ENCODE results near the gene CNPY4.
"Not testable (repeated sequence)": the region's sequence is repeated elsewhere in the genome, so short reads cannot be mapped to it uniquely, and the experiment has no call there.

Gene CNPY4

DNA sequence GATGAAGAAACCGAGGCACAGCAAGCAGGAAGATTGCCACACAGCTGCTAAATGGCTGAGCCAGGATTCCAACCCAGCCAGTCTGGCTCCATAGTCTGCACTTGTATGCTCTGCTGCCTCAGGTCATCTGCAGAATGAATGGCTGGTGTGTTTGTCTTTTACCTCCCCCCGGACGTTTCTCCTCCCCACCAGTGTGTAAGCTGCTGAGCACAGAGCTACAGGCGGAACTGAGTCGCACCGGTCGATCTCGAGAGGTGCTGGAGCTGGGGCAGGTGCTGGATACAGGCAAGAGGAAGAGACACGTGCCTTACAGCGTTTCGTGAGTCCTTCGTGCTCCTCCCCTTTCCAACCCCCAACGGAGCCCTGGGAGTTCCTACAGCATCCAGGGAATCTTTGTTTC is 2.6 kb downstream of the CNPY4 start:
- no peak for DNase-seq

DNA sequence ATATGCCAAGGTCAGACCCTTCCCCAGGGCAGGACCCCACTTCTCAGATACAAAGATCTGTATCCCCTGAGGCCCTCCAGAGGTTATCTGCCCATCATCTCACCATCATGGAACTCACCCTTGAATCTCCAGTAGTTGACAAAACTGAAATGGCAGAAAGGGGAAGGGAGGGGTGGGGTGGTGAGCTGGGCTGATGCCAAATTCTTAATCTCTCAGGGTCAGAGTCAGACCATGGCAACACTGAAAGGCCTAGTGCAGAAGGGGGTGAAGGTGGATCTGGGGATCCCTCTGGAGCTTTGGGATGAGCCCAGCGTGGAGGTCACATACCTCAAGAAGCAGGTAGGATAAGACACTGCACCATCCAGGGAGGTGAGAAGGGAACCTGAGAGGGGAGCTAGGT is 3.1 kb downstream of the CNPY4 start:
- no peak for DNase-seq

DNA sequence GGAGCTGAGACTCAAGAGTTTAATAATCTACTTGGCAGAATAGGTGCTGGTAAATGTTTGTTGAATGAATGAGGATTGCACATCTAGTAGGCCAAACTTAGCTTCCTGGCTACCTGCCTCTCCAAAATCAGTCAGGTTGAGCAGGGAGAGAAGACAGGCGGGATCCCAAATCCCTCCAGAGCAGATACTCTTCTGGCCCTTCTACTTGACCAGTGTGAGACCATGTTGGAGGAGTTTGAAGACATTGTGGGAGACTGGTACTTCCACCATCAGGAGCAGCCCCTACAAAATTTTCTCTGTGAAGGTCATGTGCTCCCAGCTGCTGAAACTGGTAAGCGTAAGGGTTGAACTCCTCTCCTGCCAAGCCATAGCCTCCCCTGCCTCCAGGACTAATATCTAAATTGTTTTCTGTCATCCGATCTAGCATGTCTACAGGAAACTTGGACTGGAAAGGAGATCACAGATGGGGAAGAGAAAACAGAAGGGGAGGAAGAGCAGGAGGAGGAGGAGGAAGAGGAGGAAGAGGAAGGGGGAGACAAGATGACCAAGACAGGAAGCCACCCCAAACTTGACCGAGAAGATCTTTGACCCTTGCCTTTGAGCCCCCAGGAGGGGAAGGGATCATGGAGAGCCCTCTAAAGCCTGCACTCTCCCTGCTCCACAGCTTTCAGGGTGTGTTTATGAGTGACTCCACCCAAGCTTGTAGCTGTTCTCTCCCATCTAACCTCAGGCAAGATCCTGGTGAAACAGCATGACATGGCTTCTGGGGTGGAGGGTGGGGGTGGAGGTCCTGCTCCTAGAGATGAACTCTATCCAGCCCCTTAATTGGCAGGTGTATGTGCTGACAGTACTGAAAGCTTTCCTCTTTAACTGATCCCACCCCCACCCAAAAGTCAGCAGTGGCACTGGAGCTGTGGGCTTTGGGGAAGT is 5.1 kb downstream of the CNPY4 start:
- DNase-seq = no peak

DNA sequence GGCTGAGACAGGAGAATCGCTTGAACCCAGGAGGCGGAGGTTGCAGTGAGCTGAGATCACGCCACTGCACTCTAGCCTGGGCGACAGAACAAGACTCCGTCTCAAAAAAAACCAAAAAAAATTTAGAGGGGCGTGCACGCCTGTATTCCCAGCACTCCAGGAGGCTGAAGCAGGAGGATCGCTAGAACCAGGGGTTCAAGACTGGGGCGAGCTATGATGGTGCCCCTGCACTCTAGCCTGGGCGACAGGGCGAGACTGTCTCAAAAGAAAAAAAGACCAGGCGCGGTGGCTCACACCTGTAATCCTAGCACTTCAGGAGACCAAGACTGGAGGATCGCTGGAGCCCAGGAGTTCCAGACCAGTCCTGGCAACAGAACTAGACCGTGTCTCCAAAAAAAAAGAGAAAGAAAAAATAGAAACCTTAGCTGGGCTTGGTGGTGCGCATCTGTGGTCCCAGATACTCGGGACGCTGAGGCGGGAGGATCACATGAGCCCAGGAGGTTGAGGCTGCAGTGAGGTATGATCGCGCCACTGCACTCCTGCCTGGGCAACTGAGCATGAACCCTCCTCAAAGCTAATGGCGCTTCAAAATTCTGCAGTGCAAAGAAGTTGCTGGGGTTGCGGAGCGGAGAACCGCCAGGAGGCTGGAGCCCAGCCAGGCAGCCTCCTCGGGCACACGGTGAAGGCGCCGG is 7.0 kb downstream of the CNPY4 start:
- DNase-seq = no peak

DNA sequence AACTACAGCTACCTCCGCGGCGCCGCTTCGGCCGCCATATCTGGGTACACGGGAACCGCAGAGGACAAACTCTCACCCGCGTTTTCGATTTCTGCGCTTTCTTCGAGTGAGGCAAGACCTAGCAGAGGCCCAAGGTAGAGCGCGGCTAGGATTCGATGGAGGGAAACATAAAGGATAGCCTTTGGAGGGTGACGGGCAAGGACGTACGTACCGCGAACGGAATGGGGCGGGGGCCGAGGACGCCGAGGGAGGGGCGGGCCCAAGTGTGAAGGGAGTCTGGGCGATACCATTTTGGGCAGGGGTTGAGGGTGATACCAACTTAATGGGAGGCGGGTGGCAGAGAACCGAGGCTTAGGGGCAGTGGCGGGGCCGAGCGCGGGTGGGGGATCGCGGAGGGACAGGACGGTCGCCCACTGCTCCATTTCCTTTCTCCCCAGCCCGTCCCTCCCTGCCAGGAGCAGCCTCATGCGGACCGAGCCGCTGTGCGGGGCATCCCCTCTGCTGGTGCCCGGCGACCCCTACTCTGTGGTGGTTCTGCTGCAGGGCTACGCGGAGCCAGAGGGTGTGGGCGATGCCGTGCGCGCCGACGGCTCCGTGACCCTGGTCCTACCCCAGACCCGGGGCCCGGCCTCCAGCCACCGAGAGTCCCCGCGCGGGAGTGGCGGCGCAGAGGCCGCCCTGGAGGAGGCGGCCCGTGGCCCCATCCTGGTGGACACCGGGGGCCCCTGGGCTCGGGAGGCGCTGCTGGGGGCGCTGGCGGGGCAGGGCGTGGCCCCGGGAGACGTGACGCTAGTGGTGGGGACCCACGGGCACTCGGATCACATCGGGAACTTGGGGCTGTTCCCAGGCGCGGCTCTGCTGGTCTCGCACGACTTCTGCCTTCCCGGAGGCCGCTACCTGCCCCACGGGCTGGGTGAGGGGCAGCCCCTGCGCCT is 7.8 kb downstream of the CNPY4 start, which contains the start of gene MBLAC1:
Gene MBLAC1, plus strand, starts transcription at position 37 of the 935 bp plus-strand sequence. Its CDS starts 429 bp downstream, at position 466.
- peak; percentile 68 for DNase-seq

DNA sequence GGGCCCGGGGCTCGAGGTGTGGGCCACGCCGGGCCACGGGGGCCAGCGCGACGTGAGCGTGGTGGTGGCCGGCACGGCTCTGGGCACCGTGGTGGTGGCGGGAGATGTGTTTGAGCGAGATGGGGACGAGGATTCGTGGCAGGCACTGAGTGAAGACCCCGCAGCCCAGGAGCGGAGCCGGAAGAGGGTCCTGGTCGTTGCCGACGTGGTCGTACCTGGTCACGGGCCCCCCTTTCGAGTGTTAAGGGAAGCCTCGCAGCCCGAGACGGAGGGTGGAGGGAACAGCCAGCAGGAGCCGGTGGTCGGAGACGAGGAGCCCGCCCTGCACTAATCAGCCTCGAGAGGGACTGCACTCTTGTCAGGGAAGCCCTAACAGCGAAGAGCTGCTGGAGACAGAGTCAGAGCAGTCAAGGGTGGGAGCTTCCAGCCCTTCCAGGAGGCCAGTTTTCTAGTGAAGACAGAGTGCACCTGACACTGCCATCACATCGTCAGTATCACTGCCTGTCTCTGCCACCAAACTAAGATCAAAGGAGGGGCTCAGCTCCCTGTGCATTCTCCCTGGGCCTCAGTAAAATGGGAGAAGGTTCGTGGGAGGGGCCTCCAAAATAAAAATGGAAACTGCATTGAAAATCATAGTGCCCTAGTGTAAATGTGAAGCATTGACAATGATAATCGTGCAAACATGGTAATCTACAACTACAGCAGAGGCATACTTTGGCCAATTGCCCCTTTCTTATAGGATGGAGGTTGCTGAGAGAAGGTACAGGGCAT is 8.6 kb downstream of the CNPY4 start:
- no peak for DNase-seq

DNA sequence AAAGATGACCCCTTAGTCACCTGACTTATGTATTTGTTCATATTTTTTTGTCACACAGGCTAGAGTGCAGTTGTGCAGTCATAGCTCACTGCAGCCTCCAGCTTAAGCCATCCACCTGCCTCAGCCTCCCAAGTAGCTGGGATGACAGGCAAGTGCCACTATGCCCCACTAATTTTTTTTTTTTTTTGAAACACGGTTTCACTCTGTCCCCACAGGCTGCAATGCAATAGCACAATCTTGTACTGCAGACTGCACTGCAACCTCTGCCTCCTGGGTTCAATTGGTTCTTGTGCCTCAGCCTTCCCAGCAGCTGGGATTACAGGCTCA is 9.2 kb downstream of the CNPY4 start:
- DNase-seq = no peak

DNA sequence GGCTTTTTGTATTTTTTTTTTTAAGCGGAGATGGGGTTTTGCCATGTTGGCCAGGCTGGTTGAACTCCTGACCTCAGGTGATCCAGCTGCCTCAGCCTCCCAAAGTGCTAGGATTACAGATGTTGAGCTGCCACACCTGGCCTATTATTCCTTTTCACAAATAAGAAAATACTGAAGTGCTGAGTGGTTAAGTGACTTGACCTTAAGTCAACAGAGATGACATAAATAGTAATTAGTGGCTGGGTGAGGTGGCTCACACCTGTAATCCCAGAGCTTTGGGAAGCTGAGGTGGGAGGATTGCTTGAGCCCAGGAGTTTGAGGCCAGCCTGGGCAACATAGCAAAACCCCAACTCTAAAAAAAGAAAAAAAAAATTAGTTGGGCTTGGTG is 10.8 kb downstream of the CNPY4 start:
- DNase-seq = not testable (repeated sequence)

DNA sequence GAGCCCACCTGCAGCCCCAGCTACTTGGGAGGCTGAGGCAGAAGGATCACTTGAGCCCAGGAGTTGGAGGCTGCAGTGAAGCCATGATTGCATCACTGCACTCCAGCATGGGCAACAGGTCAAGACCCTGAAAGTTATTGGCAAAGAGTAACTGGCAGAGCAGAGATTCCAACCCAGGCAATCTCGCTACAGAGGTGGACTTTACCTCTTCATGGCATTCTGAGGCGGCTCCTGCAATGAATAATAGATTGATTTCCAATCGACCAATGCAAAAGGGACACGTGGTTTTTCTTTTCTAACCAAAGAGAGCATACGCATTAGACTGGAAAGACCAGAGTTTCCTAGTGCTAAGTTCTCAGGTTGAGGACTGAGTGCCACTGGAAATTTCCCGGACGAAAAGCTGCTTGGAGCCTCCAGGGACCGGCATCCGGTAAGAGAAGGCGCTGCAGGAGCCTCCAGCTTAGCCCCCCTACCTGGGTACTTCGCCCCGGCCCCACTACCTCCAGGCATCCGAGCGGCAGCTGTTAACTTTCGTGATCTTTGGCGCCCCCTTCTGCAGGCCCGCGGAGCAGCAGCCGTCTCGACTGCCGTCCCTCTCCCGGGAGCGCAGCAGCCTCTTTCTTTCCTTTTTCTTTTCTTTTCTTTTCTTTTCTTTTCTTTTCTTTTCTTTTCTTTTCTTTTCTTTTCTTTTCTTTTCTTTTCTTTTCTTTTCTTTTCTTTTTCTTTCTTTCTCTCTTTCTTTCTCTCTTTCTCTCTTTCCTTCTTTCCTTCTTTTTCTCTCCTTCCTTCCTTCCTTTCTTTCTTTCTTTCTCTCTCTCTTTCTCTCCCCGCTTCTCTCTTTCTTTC is 11.4 kb downstream of the CNPY4 start:
- peak; percentile 44 for DNase-seq

DNA sequence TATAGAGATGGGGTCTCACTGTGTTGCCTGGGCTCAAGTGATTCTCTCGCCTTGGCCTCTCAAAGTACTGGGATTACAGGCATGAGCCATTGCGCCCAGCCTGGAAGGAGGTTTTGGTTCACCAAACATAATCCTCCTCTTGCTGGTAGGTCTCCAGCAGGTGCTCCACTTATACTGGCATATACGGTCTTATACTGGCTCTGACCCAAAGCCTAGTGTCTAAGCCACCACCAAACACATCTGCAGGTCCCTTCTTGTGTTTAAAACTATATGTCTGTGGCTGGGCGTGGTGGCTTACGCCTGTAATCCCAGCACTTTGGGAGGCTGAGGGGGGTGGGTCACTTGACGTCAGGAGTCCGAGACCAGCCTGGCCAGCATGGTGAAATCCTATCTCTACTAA is 12.7 kb downstream of the CNPY4 start:
- DNase-seq = no peak

DNA sequence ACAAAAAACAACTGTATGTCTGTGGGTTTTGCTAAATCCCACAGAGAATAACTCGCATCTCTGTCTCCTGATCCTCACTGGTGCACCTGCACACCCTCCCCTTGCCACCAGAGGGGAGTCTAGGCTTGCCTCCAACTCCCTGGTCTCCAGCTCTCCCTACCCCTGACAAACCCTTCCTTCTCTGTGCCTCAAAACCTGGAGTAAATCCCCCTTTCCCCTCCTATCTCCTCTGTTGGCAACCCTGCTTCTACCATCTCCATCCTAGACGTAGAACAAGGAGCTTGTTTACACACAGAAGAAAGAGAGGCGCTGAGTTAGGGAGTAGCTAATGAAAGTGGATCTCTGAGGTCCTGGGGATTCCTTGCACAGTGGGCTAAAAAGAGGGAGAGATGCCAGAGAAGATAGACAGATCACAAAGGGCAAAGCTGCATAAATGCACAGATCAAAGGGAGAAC is 13.3 kb downstream of the CNPY4 start:
- DNase-seq = no peak

DNA sequence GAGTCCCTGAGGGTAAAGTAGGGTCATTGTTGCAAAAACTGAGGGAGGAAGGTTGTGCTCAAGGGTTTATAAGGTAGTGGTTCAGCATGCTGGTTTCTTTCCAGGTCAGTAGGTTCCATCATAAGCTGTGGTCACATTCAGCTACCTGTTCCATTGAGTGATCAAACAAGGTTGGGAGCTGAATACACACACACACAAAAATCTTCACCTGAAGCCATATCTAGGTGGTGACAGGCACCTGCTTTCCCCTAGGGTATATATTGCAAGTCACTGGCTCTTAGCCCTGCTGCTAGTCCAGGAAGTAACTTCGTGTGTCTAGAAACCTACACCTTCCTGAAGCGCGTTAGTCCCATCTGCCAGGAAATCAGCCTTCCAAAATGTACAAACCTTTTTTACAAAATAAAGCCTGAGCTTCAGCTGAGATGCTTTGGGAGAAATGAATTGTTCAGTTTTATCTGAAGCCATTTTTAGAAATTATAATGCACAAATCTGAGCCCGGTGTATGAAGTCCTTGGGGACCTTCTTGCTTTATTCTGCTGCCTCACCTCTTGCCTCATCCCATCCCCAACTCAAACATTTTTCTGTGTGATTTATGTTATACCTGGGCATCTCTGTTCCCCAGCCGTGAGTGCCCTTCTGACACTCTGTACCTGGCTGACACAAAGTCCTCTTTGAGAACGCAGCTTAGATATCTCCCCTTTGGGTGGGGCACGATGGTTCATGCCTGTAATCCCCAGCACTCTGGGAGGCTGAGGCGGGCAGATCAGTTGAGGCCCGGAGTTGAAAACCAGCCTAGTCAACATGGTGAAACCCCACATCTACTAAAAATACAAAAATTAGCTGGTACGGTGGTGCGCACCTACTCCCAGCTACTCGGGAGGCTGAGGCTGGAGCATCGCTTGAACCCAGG is 18.7 kb downstream of the CNPY4 start:
- no peak for DNase-seq

DNA sequence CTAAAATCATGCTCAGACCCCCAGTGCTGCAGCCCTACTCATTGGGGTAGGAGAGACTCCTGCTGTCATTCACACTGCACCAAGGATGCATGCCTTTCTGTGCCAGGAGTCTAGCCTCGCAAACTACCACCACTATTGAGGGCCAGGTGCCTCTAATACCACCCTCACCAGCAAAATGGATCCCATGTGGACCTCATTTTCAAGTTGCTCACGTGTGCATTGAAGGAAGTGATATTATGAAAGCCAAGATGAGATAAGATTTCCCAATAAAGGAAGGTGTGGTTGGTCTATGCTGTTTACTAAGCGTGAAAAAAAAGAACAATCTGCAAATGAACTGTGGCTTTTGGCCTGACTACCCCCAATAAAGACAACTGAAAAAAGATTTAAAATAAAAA is 22.1 kb downstream of the CNPY4 start:
- no peak for DNase-seq

DNA sequence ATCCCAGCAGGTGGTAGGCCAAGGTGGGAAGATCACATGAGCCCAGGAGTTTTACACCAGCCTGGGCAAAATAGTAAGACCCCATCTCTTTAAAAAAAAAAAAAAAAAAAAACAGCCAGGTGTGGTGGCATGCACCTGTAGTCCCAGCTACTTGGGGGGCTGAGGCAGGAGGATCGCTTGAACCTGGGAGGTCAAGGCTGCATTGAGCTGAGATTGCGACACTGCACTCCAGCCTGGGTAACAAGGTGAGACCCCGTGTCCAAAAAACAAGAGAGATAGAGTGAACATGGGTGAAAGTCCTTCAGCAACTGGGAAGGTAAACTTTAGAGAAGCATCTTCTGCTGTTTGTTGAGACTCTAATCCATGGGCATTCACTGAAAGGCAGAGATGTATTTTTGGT is 23.0 kb downstream of the CNPY4 start:
- DNase-seq = no peak

DNA sequence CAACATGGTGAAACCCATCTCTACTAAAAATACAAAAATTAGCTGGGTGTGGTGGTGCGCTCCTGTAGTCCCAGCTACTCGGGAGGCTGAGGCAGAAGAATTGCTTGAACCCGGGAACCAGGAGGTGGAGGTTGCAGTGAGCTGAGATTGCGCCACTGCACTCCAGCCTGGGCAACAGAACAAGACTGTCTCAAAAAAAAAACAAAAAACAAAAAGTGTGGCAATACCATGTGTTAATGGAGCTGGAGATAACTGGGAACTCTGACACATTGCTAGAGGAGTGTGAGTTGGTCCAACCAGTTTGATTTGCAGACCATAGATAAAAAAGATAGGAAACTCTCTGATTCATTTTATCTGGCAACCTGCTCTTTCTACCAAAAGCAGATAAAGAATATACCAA is 26.9 kb downstream of the CNPY4 start:
- not testable (repeated sequence) for DNase-seq

DNA sequence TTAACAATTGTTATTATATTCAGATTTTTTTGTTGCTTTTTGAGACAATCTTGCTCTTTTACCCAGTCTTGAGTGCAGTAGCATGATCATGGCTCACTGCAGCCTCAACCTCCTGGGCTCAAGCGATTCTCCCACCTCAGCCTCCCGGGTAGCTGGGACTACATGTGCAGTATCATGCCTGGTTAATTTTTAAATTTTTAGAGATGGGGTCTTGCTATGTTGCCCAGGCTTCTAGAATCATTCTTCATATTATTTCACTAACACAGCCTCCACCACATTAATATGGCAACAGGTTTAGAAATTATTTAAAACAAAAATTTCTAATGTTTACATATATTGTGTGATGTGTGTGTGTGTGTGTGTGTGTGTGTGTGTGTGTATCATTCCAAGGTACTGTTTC is 27.8 kb downstream of the CNPY4 start:
- no peak for DNase-seq

DNA sequence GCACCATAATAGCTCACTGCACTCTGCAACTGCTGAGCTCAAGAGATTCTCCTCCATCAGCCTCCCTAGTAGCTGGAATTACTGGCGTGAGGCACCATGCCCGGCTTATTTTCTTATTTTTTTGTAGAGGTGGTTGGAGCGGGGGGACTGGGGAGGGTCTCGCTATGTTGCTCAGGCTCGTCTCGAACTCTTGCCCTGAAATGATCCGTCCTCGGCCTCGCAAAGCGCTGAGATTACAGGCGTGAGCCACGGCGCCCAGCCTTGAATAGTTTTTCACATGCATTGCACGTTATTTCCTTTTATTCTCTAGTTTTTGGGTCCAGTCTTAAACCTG is 28.8 kb downstream of the CNPY4 start:
- DNase-seq = no peak

DNA sequence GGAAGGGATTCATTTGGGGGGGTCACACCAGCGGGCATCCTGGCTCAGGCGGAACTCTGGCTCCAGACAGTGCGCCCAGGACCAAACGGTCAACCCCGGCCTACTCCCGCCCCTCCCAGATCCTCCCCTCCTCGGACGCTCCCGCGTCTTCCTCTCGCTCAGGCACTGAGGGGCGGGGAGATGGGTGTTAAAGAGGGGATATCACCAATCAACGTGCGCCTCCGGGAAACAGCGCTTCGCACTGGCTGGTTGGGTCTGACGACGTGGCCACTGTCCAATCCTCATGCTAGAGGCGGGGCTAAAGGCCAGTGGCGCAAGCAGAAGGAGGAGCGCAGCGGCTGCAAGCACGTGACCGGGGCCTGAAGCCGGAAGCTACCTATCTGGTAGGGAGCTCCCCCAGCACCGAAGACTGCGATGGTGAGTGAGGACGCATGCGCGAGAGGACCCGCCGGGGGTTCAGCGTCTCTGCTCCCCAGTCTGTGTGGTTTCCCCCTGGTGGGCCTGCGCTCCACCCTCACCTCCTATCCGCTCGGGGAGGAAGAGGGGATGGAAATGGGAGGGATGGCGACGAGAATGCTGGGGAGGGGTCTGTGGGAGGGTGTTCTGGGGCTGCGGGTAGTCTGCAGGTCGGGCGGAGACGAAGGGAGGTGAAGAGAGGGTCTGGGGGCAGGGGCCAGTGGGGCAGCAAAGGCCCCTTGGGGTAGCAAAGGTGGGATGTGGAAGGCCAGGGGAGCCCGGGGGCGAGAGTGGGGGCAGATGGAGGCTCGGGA is 29.3 kb downstream of the CNPY4 start, which contains the start of gene LAMTOR4:
Gene LAMTOR4, plus strand, starts transcription at position 360 of the 770 bp plus-strand sequence. Its CDS starts 55 bp downstream, at position 415.
- DNase-seq = peak; percentile 87

DNA sequence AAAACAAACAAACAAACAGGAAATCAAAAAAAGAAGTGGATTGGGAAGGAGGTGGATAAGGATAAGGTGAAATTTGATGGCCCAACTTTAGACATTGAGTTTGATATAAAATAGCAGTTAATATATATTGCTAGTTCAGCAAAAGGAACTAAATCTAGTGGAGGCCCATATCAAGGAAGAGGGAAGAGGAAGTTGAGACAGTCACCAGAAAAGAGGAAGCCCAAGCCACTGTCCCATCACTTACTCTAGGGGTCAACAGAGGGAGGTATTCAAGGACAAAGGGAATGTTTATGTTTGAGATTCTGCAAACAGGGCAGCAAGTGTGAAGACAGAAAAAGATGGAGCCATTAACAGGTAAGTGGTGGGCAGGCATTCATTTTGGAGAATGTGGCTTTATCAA is 33.0 kb downstream of the CNPY4 start:
- no peak for DNase-seq
